HG03521 (cell line): ENCODE data around the gene XIRP2.

Source experiments
- ATAC-seq: cut with Tn5 transposase; IDR thresholded peaks from one replicate; pipeline ENCODE4 v1.9.1; 2021; ENCODE audit warnings: mild to moderate bottlenecking, moderate library complexity; ENCODE audit not compliant: unreplicated experiment

The XIRP2 gene, protein sequence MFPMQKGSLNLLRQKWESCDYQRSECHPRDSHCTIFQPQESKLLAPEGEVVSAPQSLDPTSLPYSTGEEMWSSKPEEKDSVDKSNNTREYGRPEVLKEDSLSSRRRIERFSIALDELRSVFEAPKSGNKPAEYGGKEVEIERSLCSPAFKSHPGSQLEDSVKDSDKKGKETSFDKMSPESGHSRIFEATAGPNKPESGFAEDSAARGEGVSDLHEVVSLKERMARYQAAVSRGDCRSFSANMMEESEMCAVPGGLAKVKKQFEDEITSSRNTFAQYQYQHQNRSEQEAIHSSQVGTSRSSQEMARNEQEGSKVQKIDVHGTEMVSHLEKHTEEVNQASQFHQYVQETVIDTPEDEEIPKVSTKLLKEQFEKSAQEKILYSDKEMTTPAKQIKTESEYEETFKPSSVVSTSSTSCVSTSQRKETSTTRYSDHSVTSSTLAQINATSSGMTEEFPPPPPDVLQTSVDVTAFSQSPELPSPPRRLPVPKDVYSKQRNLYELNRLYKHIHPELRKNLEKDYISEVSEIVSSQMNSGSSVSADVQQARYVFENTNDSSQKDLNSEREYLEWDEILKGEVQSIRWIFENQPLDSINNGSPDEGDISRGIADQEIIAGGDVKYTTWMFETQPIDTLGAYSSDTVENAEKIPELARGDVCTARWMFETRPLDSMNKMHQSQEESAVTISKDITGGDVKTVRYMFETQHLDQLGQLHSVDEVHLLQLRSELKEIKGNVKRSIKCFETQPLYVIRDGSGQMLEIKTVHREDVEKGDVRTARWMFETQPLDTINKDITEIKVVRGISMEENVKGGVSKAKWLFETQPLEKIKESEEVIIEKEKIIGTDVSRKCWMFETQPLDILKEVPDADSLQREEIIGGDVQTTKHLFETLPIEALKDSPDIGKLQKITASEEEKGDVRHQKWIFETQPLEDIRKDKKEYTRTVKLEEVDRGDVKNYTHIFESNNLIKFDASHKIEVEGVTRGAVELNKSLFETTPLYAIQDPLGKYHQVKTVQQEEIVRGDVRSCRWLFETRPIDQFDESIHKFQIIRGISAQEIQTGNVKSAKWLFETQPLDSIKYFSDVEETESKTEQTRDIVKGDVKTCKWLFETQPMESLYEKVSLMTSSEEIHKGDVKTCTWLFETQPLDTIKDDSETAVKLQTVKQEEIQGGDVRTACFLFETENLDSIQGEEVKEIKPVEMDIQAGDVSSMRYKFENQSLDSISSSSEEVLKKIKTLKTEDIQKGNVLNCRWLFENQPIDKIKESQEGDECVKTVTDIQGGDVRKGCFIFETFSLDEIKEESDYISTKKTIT (N-terminal part only)

DNA sequence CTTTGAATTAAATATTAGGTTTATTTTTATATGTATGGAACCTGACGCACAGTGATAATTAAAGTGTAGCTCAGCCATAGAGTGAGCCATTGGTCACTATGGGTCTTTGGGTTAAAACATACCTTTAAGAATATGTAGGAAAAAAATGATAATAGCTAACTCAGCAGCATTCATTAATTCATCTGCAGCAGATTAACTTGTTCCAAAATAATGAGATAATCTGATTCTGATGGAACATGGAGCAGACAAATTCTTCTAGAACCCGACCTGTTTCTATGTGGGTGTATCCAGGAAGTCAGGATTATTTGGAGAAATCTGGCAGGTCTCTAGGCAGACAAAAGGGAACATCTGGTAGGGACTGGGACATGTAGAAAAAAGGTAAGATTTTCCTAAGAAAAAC lies at the start of gene XIRP2:
TSS of gene XIRP2 (plus strand) at position 301 of the 400 bp plus-strand sequence. CDS start 15,003 bp downstream, outside the sequence.
- no peak for ATAC-seq

GRCh38 chr2:166841152-166841551 lies 47.1 kb upstream of the XIRP2 start:
- ATAC-seq = no peak

DNA sequence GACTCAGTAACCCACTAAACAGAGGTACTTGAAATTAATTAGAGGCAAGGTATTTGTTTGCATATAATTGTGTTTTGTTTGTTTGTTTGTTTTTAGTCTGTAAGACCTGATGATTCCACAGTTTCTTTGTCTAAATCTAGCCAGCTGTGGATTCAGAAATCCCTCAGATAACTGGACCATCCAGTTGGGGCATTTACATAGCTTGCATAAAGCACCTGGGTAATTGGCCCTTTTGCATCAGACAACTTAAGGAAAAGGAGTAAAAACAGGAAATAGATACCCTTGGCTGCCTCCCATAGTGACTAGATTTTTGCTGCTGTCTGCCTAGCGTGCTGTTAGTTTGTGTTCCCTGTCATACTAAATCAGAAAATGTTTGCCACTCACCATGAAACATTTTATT lies 46.6 kb upstream of the XIRP2 start:
- ATAC-seq = no peak

DNA sequence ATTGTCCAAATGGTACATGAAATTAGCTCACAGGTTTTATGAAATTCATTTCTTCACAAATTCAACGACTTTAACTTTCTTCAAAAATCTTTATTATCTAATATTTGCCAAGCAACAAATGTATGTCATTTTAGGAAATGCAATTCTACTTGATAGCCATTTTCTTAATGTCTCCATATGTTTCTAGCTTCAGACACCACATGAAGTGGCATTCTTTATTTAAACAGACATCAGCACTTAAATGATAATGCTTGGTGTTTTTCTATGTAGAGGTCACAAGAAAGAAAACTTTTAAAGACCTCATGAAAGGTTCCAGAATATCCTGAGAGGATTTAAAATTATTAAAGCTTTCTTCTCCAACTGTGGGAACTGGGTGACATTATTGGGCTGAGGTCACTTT lies 44.2 kb upstream of the XIRP2 start:
- no peak for ATAC-seq

DNA sequence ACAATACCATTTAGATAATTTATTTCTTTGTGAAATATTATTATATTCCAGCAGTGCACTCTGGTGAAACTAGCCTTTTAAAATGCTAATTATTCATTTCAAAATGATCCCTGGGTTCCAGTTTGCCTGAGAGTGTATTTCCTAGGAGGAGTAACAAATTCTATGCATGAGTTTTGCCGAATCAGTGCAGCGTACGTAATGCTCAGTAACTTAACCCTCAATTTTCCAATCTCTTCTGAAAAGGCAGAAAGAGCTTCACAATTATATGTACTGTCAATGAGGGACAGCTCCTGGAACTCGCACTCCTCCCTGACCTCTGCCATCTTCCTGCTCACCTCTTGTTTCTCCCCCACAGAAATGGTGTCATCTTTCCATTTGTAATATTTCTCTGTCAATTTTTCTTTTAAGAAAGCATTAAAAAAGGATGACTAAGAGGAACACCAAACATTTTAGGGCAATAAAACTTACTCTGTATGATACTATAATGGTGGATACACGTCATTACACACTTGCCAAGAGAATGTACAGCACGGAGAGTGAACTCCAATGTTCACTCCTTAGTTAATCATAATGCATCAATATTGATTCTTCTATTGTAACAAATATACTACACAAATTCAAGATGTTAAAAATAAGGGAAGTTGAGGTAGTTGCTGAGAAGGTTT lies 25.7 kb upstream of the XIRP2 start:
- ATAC-seq = no peak

- ATAC-seq = no peak
Measured at GRCh38 chr2:166867874-166868514, 20.3 kb upstream of the XIRP2 start.

- no peak for ATAC-seq
Measured at GRCh38 chr2:166870346-166870745, 17.9 kb upstream of the XIRP2 start.

GRCh38 chr2:166881177-166881576 lies 7.1 kb upstream of the XIRP2 start:
- no peak for ATAC-seq

DNA sequence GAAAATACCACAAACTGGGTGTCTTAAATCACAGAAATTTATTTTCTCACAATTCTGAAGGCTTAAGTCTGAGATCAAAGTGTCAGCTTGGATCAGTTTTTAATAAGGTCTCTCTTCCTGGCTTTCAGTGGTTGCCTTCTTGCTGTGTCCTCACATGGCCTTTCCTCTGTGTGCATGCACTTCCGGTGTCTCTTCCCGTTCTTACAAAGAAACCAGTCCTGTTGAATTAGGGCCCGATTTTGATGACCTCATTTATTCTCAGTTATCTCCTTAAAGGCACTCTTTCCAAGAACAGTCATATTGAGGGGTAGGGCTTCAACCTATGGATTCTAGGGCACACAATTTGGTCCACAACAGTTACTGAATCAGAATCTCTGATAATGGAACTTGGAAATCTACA lies 5.4 kb upstream of the XIRP2 start:
- ATAC-seq = no peak

- no peak for ATAC-seq
Measured at GRCh38 chr2:166891727-166892126, 3.4 kb downstream of the XIRP2 start.

- ATAC-seq = no peak
Measured at GRCh38 chr2:166892397-166892796, 4.1 kb downstream of the XIRP2 start.

DNA sequence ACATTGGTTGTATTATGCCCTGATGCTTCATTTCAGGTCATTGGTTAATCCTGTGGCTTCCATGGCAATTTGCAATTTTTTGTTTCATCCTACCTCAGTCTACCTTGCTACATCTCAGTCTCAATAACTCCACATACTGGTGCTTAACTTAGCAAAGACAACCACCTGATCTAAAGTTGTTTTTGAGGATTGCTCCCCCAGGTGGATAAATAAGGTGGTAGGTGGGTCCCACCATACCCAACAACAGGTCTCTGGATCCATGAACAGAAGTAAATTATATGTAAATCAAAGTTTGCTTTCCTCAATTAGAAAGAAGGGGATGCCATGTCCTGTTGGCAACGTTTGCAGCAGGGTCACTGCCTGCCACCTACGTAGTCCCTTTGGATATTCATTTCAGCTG lies 7.0 kb downstream of the XIRP2 start:
- no peak for ATAC-seq

- ATAC-seq = no peak
Measured at GRCh38 chr2:166897666-166898065, 9.4 kb downstream of the XIRP2 start.

GRCh38 chr2:166899676-166900075 lies 11.4 kb downstream of the XIRP2 start:
- ATAC-seq = no peak

- no peak for ATAC-seq
Measured at GRCh38 chr2:166900700-166901099, 12.4 kb downstream of the XIRP2 start.

- no peak for ATAC-seq
Measured at GRCh38 chr2:166901336-166901735, 13.1 kb downstream of the XIRP2 start.

- no peak for ATAC-seq
Measured at GRCh38 chr2:166916987-166917386, 28.7 kb downstream of the XIRP2 start.

DNA sequence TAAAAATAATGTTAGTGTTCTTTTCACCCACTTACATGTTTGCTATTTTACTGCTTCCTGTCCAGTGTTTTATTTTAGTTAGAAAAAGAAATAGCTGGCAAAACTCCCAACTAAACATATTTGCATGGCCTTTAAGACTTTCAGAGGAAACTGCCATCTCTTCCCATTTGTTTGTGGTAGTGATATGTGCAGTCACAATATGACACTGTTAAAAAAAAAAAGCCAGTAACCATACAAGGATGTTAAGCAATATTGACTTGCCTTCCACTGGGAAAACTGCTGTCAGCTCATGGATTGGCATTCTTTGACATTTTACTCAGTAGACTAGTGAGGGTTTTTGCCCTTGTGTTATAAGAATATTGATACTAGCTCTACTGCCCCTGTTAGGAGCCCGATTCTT lies 29.1 kb downstream of the XIRP2 start:
- no peak for ATAC-seq

DNA sequence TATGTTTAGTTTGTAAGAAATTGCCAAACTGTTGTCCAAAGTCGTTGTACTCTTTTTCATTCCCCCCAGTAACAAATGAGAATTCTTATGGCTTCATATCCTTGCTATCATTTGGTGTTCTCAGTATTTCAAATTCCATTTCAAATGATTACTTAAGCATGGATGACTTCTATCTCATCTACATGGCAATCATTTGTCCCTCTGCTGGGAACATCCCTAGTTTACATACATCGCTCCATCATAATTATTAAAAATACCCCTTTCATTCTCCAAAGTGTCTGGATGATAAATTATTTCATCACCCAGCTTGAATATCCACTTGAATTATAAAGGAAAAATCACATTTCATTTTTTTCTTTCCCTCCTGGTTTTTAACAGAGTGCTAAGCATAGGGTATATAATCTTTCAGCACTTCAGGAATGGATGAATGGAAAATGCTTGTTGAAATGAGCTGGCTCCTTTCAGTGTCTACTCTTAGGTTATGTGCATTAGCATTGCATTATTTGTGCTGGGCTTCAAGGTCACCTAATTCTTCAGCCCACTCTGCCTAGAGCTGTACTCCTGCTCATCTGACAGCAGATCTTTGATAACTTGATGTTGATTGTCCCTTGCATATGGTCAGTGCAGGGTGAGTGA lies 33.1 kb downstream of the XIRP2 start:
- no peak for ATAC-seq

DNA sequence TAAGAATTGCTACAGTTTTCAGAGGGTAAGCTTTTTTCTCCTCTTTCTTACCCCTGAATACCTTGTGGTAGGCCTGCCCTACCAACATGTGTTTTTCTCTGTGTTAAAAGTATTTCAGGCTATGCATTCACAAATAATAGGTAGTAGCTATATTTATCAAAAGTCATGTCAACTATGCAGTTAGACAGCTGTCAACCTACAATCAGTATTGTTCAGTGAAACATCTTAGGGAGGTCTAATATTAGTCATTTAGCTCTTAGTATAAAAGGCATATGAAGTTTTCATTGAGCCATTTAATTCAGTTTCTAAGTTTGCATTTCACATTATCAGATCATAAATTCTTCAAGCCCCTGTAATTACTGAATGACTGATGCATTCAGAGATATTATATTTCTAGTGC lies 36.7 kb downstream of the XIRP2 start:
- no peak for ATAC-seq
